GM12872 (cell line): ENCODE measurements around the gene CDH6.

Source experiments
- TF ChIP-seq, protein P1 (sequence below): IDR thresholded peaks from 3 replicates; pipeline ENCODE4 v1.5.1; 2011; ENCODE audit warnings: low read depth, mild to moderate bottlenecking, low read length, moderate library complexity; ENCODE audit not compliant: insufficient read depth

The CDH6 gene

GRCh38 chr5:31372124-31372523, 178.6 kb downstream of the CDH6 start:
- TF ChIP-seq, protein P1, sequence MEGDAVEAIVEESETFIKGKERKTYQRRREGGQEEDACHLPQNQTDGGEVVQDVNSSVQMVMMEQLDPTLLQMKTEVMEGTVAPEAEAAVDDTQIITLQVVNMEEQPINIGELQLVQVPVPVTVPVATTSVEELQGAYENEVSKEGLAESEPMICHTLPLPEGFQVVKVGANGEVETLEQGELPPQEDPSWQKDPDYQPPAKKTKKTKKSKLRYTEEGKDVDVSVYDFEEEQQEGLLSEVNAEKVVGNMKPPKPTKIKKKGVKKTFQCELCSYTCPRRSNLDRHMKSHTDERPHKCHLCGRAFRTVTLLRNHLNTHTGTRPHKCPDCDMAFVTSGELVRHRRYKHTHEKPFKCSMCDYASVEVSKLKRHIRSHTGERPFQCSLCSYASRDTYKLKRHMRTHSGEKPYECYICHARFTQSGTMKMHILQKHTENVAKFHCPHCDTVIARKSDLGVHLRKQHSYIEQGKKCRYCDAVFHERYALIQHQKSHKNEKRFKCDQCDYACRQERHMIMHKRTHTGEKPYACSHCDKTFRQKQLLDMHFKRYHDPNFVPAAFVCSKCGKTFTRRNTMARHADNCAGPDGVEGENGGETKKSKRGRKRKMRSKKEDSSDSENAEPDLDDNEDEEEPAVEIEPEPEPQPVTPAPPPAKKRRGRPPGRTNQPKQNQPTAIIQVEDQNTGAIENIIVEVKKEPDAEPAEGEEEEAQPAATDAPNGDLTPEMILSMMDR: no peak

DNA sequence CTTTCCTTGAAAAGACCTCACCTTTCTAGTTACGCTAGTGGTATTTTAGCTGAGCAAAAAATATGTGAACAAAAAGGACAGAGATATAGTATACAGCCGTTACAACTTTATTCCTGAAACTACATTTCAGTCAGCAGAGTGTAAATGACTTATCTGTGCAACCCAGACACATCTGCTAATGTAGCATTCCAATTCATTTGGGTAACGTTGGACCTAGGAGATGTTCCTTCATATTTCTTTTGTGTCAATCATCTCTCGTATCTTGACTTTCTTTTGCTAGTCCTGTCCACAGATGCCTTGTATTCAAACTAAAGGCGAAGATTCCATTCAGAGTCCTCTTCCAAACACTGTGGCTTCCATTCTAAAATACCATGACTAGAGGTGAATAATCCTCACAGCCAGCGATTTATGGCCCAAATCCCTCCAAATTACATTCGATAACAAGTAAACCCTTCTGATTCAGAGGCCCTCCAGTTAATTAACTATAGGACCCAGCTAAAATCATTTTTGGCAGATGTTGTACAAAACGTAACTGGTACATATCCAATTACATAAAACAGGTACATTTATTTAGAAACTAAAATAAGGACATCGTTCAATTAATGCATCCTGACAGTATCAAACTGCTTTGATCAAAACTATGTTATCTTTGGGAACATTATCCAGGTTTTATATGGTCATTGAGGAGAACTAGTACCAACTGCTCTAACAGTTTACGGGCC, 182.7 kb downstream of the CDH6 start:
- TF ChIP-seq, protein P1: no peak

DNA sequence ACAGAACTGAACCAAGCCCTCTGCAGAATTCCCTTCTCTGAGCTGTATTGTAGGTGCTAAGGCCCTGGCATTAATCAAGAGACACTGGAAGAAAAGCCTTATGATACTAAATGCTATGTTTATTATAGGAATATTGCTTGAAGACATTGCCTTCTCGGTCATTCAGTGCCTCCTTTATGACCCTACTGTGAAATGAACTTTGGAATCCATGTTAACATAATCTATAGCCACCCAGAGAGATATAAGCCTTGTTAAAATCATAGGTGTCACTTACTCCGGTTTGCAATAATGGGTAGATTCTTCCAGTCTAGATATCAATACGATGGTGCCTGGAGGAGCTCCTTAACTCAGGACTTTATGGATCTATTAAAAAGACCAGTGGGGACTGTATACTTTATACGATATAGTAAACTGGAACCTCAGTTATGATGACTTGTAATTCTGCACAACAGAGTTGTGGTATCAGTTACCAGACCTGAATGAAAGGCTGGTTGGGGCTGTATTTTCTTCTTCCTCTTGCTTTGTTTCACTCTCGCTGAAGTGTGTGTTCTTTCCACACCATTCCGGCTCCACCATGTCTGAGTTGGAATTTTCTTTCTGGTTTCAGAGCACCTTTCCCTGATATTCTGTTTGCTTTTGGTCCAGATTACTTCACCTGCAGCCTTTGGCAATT, 183.9 kb downstream of the CDH6 start:
- TF ChIP-seq, protein P1: no peak

GRCh38 chr5:31378136-31378535, 184.7 kb downstream of the CDH6 start:
- TF ChIP-seq, protein P1: no peak
